Thyroid gland (tissue), 4 donors: ENCODE results near the gene PARM1.

Experiments
- CTCF ChIP-seq, 6 experiments: fragments of 200-600 bp in 3 of 6; fragments of 450-650 bp in 3 of 6; sonication (generic) in 3 of 6; IDR thresholded peaks; one replicate each; pipeline ENCODE4 v1.5.1; 2016 to 2019; ENCODE audit warnings: antibody characterized with exemption in 6 of 6, mild to moderate bottlenecking in 2 of 6, inconsistent platforms in 1 of 6, moderate library complexity in 1 of 6
- POLR2A ChIP-seq, 2 donors: fragments of 450-650 bp; IDR thresholded peaks; one replicate each; pipeline ENCODE4 v1.6.1; 2017; ENCODE audit warnings: antibody characterized with exemption in 2 of 2, mild to moderate bottlenecking in 2 of 2, moderate library complexity in 1 of 2

GRCh38 chr4:75011131-75011795 is 78.3 kb downstream of the PARM1 start:
- TF ChIP-seq CTCF (IDR thresholded peaks at IDR 0.05) (no peak), POLR2A (IDR thresholded peaks at IDR 0.05) (no peak)
